AG09309 (cell line): ENCODE results near the gene MYCT1.
"Not testable (repeated sequence)": the region's sequence is repeated elsewhere in the genome, so short reads cannot be mapped to it uniquely, and the experiment has no call there.

Source experiments
- DNase-seq: peaks from one replicate; pipeline ENCODE4 v3.0.0-alpha.2; 2010; ENCODE audit warnings: low read depth
- H3K4me3 ChIP-seq: 2 replicates; pipeline ENCODE4 v1.5.1; 2011; ENCODE audit warnings: mild to moderate bottlenecking, low read depth, low read length, moderate library complexity; ENCODE audit not compliant: control insufficient read depth
- CTCF ChIP-seq: IDR thresholded peaks from 2 replicates; pipeline ENCODE4 v1.5.1; 2011; ENCODE audit warnings: mild to moderate bottlenecking, low read depth, low read length, inconsistent platforms; ENCODE audit not compliant: insufficient read depth, control insufficient read depth; ENCODE audit errors: missing control alignments

Gene MYCT1

GRCh38 chr6:152673236-152673635 lies 24.5 kb upstream of the MYCT1 start:
- no peak overlapping the region for H3K4me3 ChIP-seq
- DNase-seq, result no peak
- TF ChIP-seq CTCF, result no peak

GRCh38 chr6:152680151-152680550 lies 17.5 kb upstream of the MYCT1 start:
- TF ChIP-seq CTCF, result no peak
- H3K4me3 ChIP-seq, result no peak overlapping the region
- DNase-seq, result no peak

GRCh38 chr6:152680879-152681517 lies 16.7 kb upstream of the MYCT1 start:
- DNase-seq, result no peak
- no peak for TF ChIP-seq CTCF
- no peak overlapping the region for H3K4me3 ChIP-seq

- H3K4me3 ChIP-seq, result no peak overlapping the region
- no peak for TF ChIP-seq CTCF
- DNase-seq, result no peak
Observed at GRCh38 chr6:152682141-152682540, 15.6 kb upstream of the MYCT1 start.

- H3K4me3 ChIP-seq, DNase-seq: not testable (repeated sequence)
Observed at GRCh38 chr6:152682935-152683334, 14.8 kb upstream of the MYCT1 start.

- no peak for DNase-seq
- no peak overlapping the region for H3K4me3 ChIP-seq
- no peak for TF ChIP-seq CTCF
Observed at GRCh38 chr6:152685819-152686218, 11.9 kb upstream of the MYCT1 start.

- TF ChIP-seq CTCF, result no peak
- no peak overlapping the region for H3K4me3 ChIP-seq
- no peak for DNase-seq
Observed at GRCh38 chr6:152695372-152696045, 2.2 kb upstream of the MYCT1 start.
